Heart left ventricle (tissue), 13 donors: ENCODE measurements around the gene MUC4.

Source experiments
- CTCF ChIP-seq, 12 donors: fragments of 200-600 bp; sonication (generic) in 4 of 12; IDR thresholded peaks; one replicate each; pipeline versions ENCODE4 v1.5.0 to v1.8.0; 2018 to 2022; ENCODE audit warnings: antibody characterized with exemption in 12 of 12, mild to moderate bottlenecking in 5 of 12
- POLR2A ChIP-seq, 2 donors: fragments of 450-650 bp; IDR thresholded peaks; one replicate each; pipeline ENCODE4 v1.6.1; 2017; ENCODE audit warnings: antibody characterized with exemption in 2 of 2, mild to moderate bottlenecking in 2 of 2, moderate library complexity in 2 of 2
- donor health status: ischemic (EF 13 %, LVEDD 7.1; RV severe dilation, severe dysfunction).
- donor health status: DM: no; HTN: yes; CAD: no.
- donor health status: DM: no; HTN: no; CAD: no.
- donor health status: ischemic (EF 25% LVEDD 6.9; RV normal size, moderate dysfunction).
- donor health status: ischemic (EF 25% LVEDD 5.7; RV mildly dilated, moderate dysfunction).
- donor health status: ischemic (EF 35%, LVEDD 5.7; RV mildly dilated, moderate dysfunction).
- donor health status: nonischemic (EF 11% LVEDD 7.7; RV severe dilation, severe dysfunction).
- donor health status: DM: yes; HTN: yes; CAD: no.
- donor health status: PGD.
- donor health status: ischemic (EF 29% LVEDD 5.4; RV normal size, mild dysfunction).
- donor health status: nonischemic (EF 23%, LVEDD 6.1; RV moderate dilation, normal function).

GRCh38 chr3:195698647-195699387, 112.9 kb downstream of the MUC4 start:
- TF ChIP-seq CTCF (IDR thresholded peaks at IDR 0.05) = no peak
- no peak for TF ChIP-seq POLR2A (IDR thresholded peaks at IDR 0.05)
